Amygdala (tissue), 56 donors: ENCODE data around the gene LDHA.
"Not testable (repeated sequence)": the region's sequence is repeated elsewhere in the genome, so short reads cannot be mapped to it uniquely, and the experiment has no call there.

Experiments used
- DNase-seq, 56 donors: peaks; one replicate each; lab custom pipeline; 2025; lab: John Stamatoyannopoulos, UW

LDHA gene

GRCh38 chr11:18393581-18394274, 635 bp upstream of the LDHA start:
- peak in 1 of 56 donors; percentile 36 for DNase-seq

- DNase-seq, result peak in 19 of 56 donors; percentile 2 to 64 (median 43)
Observed at GRCh38 chr11:18394928-18395734, 768 bp downstream of the LDHA start.

GRCh38 chr11:18395735-18396504, 1.6 kb downstream of the LDHA start:
- DNase-seq, result peak; percentile 38 to 98 (median 94)

- DNase-seq, result no peak
Observed at GRCh38 chr11:18397921-18398320, 3.6 kb downstream of the LDHA start.

- DNase-seq, result not testable (repeated sequence)
Observed at GRCh38 chr11:18401077-18401476, 6.7 kb downstream of the LDHA start.

GRCh38 chr11:18404062-18404461, 9.7 kb downstream of the LDHA start:
- DNase-seq, result no peak

GRCh38 chr11:18407400-18407799, 13.0 kb downstream of the LDHA start:
- DNase-seq, result not testable (repeated sequence)

GRCh38 chr11:18408558-18409291, 14.4 kb downstream of the LDHA start:
- DNase-seq, result no peak

- DNase-seq, result no peak
Observed at GRCh38 chr11:18416459-18416858, 22.1 kb downstream of the LDHA start.

GRCh38 chr11:18419040-18419439, 24.7 kb downstream of the LDHA start:
- no peak for DNase-seq

- no peak for DNase-seq
Observed at GRCh38 chr11:18420067-18420466, 25.7 kb downstream of the LDHA start.

GRCh38 chr11:18427240-18427639, 32.9 kb downstream of the LDHA start:
- no peak for DNase-seq

- DNase-seq, result no peak
Observed at GRCh38 chr11:18429332-18429731, 35.0 kb downstream of the LDHA start.

GRCh38 chr11:18438691-18439090, 44.3 kb downstream of the LDHA start:
- no peak for DNase-seq

- DNase-seq, result no peak
Observed at GRCh38 chr11:18449251-18449650, 54.9 kb downstream of the LDHA start.

- DNase-seq, result no peak
Observed at GRCh38 chr11:18452927-18453326, 58.6 kb downstream of the LDHA start.

GRCh38 chr11:18455686-18456372, 61.5 kb downstream of the LDHA start, which contains the start of gene LDHAL6A:
Gene LDHAL6A, plus strand, starts transcription at chr11:18455856. Its CDS starts 825 bp downstream, at chr11:18456681.
- no peak for DNase-seq

GRCh38 chr11:18457450-18457849, 63.1 kb downstream of the LDHA start:
- DNase-seq, result no peak
